ENCODE results near the gene LHFPL2.

The LHFPL2 gene

DNA sequence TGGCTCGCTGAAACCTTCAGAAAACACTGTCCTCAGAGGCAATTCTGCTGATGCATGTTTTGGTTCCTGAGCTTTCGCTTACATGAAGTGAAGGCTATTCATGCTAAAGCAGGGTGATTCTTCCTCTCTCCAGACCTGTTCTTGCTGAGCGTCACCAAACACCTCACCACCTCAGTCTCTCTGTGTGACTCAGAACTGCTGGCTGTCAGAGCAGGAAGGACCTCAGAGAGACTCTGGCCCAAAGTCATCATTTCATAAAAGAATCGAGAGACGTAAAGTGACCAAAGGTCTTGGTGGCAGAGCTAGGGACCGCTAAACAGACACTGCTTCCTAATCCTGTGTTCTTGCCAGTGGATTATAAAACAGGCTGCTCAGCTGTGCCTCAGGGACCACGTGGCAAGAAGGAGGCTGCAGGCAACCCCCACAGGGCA lies 73.8 kb downstream of the LHFPL2 start:
- no peak for DNase-seq (ENCODE audit: low spot score)
- peak overlapping the region in 1 of 2 donors; percentile 62 for H3K27ac ChIP-seq
- TF ChIP-seq, protein P1, sequence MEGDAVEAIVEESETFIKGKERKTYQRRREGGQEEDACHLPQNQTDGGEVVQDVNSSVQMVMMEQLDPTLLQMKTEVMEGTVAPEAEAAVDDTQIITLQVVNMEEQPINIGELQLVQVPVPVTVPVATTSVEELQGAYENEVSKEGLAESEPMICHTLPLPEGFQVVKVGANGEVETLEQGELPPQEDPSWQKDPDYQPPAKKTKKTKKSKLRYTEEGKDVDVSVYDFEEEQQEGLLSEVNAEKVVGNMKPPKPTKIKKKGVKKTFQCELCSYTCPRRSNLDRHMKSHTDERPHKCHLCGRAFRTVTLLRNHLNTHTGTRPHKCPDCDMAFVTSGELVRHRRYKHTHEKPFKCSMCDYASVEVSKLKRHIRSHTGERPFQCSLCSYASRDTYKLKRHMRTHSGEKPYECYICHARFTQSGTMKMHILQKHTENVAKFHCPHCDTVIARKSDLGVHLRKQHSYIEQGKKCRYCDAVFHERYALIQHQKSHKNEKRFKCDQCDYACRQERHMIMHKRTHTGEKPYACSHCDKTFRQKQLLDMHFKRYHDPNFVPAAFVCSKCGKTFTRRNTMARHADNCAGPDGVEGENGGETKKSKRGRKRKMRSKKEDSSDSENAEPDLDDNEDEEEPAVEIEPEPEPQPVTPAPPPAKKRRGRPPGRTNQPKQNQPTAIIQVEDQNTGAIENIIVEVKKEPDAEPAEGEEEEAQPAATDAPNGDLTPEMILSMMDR (IDR thresholded peaks at IDR 0.05), result no peak
- H3K4me3 ChIP-seq, result no peak overlapping the region

- H3K4me3 ChIP-seq, result no peak overlapping the region
- TF ChIP-seq, protein P1 (IDR thresholded peaks at IDR 0.05), result no peak
- no peak for DNase-seq (ENCODE audit: low spot score)
- H3K27ac ChIP-seq, result peak overlapping the region in 1 of 2 donors; percentile 62
These were observed 74.4 kb downstream of the LHFPL2 start for GRCh38 chr5:78574131-78574673.

DNA sequence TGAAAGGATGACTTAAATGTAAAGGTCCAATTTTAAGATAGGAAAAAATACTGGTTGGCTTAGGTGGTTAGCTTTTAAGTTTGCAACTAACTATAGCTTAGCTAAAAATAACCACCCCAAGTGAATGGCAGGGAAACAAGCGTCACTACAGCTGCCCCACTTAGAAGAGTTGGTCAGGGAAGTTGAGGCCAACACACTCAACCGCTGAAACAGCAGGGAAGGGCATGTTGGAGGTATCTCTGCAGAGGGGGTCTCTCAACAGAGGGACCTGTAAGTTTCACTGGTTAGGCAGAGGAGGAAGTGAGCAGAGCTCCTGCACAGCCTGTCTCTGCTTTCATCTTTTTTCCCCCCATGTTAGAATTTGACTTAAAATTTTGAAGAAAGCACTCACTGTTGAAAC lies 75.3 kb downstream of the LHFPL2 start:
- no peak for DNase-seq (ENCODE audit: low spot score)
- Histone ChIP-seq H3K4me3 (no peak overlapping the region), H3K27ac (no peak overlapping the region)
- TF ChIP-seq, protein P1 (IDR thresholded peaks at IDR 0.05), result no peak

DNA sequence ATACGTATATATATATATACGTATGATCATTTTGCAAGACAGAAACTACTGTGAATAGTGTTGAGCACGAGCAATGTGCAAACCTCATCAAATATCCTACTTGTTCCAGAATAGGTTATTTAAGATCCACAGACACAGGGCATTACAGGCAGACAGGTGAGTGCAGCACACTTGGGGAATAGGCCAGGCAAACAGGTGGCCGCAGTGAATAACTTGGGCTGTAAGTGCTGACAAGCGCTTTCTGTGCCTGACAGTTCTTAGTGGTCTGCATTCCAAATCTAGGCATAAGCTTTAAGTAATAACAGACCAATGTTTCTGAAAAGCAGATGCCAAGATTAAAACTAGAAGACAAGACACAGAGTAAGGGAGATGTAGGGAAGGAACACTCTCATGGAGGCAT lies 77.9 kb downstream of the LHFPL2 start:
- Histone ChIP-seq H3K4me3 (no peak overlapping the region), H3K27ac (no peak overlapping the region)
- DNase-seq (ENCODE audit: low spot score), result no peak
- TF ChIP-seq, protein P1 (IDR thresholded peaks at IDR 0.05), result no peak

GRCh38 chr5:78569441-78569840 lies 79.1 kb downstream of the LHFPL2 start:
- Histone ChIP-seq H3K27ac (peak overlapping the region in 1 of 2 donors; percentile 9), H3K4me3 (no peak overlapping the region)
- TF ChIP-seq, protein P1 (IDR thresholded peaks at IDR 0.05), result no peak
- no peak for DNase-seq (ENCODE audit: low spot score)

DNA sequence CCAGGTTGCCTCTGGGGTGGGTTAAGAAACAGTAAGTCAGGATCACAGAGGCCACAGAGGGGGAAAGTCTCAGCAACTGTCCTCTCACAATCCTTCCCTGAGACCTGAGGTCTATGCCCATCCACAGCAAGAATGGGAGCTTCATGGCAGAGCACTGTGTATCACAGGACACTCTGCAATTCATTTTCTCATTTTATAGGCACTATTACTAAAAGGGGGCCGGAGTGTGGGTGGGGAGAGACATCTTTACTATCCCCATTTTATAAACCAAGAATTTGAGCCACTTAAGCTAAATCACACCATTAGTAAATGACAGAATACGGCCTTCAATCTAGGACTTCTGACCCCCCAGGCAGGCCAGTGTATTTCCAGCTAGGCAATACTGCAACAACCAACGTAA lies 79.9 kb downstream of the LHFPL2 start:
- DNase-seq (ENCODE audit: low spot score), result no peak
- Histone ChIP-seq H3K27ac (peak overlapping the region in 1 of 2 donors; percentile 47), H3K4me3 (no peak overlapping the region)
- TF ChIP-seq, protein P1 (IDR thresholded peaks at IDR 0.05), result no peak

- no peak for DNase-seq (ENCODE audit: low spot score)
- Histone ChIP-seq H3K27ac (peak overlapping the region in 1 of 2 donors; percentile 47), H3K4me3 (no peak overlapping the region)
- TF ChIP-seq, protein P1 (IDR thresholded peaks at IDR 0.05), result no peak
These were observed 80.4 kb downstream of the LHFPL2 start for GRCh38 chr5:78568212-78568611.

Measured in coronary artery (tissue), 2 donors.